ENCODE results near the gene DBF4. TPM values are rescaled to one million over a fixed set of nuclear protein-coding genes. Genes with fewer than 3 reads are reported as not detected.
"Not testable (repeated sequence)": the region's sequence is repeated elsewhere in the genome, so short reads cannot be mapped to it uniquely, and the experiment has no call there.

Gene DBF4, protein sequence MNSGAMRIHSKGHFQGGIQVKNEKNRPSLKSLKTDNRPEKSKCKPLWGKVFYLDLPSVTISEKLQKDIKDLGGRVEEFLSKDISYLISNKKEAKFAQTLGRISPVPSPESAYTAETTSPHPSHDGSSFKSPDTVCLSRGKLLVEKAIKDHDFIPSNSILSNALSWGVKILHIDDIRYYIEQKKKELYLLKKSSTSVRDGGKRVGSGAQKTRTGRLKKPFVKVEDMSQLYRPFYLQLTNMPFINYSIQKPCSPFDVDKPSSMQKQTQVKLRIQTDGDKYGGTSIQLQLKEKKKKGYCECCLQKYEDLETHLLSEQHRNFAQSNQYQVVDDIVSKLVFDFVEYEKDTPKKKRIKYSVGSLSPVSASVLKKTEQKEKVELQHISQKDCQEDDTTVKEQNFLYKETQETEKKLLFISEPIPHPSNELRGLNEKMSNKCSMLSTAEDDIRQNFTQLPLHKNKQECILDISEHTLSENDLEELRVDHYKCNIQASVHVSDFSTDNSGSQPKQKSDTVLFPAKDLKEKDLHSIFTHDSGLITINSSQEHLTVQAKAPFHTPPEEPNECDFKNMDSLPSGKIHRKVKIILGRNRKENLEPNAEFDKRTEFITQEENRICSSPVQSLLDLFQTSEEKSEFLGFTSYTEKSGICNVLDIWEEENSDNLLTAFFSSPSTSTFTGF
- total RNA-seq: 1.3 TPM
- long read RNA-seq, partial matches to known transcripts: 0 of 2 reads
- long read RNA-seq, other reads (novel, unspliced or antisense): 0 of 2 reads

DNA sequence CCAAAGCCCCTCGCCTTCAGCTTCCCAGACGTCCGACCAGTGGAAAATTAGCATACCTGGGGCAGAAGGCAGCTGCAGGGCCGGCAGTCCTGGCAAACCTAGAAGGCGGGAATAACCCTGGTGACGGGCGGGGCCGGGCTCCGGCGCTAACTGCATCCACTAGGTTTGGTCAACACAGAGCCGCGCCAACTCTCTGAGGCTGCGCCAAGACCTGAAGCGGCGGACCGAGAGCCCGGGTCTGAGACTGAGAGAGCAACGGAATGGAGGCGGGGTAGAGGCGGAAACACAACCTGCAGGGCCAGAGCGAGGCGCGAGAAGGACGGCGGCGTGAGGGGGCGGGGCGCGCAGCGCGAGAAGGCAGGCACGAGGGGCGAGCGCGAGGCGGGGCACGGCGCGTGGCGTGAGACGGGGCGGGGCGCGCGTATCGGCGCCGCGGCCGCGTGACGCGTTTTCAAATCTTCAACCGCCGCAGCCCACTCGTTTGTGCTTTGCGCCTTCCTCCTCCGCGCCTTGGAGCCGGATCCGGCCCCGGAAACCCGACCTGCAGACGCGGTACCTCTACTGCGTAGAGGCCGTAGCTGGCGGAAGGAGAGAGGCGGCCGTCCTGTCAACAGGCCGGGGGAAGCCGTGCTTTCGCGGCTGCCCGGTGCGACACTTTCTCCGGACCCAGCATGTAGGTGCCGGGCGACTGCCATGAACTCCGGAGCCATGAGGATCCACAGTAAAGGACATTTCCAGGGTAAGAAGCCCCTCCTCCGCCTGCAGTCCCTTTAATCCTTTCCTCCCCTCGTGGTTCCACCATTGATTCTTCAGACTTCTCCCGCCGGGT, at the start of gene DBF4, which contains the start of gene SLC25A40:
Gene DBF4, plus strand, starts transcription at position 454 of the 829 bp plus-strand sequence. Its CDS starts 240 bp downstream, at position 694.
Gene SLC25A40, minus strand, starts transcription at position 321 of the 829 bp plus-strand sequence. CDS start 17,633 bp downstream, outside the sequence.
- TF ChIP-seq, protein P1, sequence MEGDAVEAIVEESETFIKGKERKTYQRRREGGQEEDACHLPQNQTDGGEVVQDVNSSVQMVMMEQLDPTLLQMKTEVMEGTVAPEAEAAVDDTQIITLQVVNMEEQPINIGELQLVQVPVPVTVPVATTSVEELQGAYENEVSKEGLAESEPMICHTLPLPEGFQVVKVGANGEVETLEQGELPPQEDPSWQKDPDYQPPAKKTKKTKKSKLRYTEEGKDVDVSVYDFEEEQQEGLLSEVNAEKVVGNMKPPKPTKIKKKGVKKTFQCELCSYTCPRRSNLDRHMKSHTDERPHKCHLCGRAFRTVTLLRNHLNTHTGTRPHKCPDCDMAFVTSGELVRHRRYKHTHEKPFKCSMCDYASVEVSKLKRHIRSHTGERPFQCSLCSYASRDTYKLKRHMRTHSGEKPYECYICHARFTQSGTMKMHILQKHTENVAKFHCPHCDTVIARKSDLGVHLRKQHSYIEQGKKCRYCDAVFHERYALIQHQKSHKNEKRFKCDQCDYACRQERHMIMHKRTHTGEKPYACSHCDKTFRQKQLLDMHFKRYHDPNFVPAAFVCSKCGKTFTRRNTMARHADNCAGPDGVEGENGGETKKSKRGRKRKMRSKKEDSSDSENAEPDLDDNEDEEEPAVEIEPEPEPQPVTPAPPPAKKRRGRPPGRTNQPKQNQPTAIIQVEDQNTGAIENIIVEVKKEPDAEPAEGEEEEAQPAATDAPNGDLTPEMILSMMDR (IDR thresholded peaks at IDR 0.05; ENCODE audit: borderline replicate concordance): peak; percentile 4
- Histone ChIP-seq H3K4me3 (peak within 1 kb of the TSS; percentile 88), H3K27ac (replicated peaks) (peak within 1 kb of the TSS; percentile 90), H3K4me1 (peaks cover 35% of the 10 kb centered on the region), H3K9me3 (replicated peaks) (peaks cover 18% of the 10 kb centered on the region), H3K36me3 (peaks cover 3% of the 10 kb centered on the region), H3K27me3 (ENCODE audit: low read depth) (no peaks in the 10 kb centered on the region)
- peak; percentile 97 for DNase-seq
- intact Hi-C loops (cut with micrococcal nuclease): no loop called here

DNA sequence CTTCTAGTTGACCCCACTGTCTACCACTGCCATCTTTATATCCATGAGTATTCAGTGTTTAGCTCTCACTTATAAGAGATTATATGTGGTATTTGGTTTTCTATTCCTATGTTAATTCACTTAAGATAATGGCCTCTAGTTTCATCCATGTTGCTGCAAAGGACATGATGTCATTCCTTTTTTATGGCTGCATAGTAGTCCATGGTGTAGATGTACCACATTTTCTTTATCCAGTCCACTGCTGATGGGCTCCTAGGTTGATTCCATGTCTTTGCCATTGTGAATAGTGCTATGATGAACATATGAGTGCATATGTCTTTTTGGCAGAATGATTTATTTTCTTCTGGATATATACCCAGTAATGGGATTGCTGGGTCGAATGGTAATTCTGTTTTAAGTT, 47.9 kb upstream of the DBF4 start:
- H3K27me3 ChIP-seq (ENCODE audit: low read depth); H3K4me3 ChIP-seq; DNase-seq; H3K4me1 ChIP-seq; H3K36me3 ChIP-seq; H3K27ac ChIP-seq (replicated peaks); intact Hi-C loops (cut with micrococcal nuclease): not testable (repeated sequence)
- H3K9me3 ChIP-seq (replicated peaks): peaks cover 26% of the 10 kb centered on the region

DNA sequence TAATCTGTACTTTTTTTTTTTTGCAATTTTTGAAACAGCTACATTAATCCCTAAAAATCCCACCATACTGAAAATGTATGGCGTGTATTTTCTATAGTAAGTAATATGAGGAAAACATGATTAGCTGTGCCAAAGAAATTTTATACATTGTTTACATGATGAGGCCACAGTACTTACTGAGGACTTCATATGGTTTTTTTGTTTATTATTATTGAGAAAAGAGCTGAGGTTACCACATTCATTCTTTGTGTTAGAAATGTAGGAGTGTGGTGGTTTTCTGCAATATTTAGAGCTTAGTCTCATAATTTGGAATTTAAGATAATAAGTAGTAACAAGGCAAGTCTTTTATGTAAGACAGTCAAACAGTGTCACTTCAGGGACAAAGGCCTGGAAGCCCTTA, 45.2 kb upstream of the DBF4 start:
- no peak overlapping the region for H3K4me3 ChIP-seq
- H3K4me1 ChIP-seq: no peaks in the 10 kb centered on the region
- TF ChIP-seq, protein P1 (IDR thresholded peaks at IDR 0.05; ENCODE audit: borderline replicate concordance): no peak
- intact Hi-C loops (cut with micrococcal nuclease): no loop called here
- no peaks in the 10 kb centered on the region for H3K27me3 ChIP-seq (ENCODE audit: low read depth)
- no peak for DNase-seq
- H3K36me3 ChIP-seq: peaks cover 14% of the 10 kb centered on the region
- H3K9me3 ChIP-seq (replicated peaks): peaks cover 8% of the 10 kb centered on the region
- no peak overlapping the region for H3K27ac ChIP-seq (replicated peaks)

DNA sequence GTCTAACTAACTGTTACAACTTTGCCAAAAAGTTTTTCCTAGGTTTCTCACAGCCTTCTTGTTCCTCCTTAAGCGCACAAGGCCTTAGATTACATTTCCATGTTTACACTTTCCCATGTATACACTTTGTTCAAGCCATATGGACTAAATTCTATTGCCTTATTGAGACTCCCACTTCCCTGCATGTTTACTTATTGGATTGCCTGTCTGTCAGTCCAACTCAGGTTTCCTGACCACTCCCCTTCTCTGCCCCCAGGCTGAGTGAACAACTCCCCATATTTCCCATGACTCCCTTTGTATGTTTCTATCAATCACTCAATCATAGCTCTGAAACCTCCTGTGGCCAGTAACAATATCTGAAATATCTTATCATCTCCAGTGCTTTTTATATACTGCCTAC, 43.2 kb upstream of the DBF4 start:
- Histone ChIP-seq H3K36me3 (peaks cover 15% of the 10 kb centered on the region), H3K9me3 (replicated peaks) (peaks cover 7% of the 10 kb centered on the region), H3K27me3 (ENCODE audit: low read depth) (no peaks in the 10 kb centered on the region), H3K4me1 (no peaks in the 10 kb centered on the region), H3K4me3 (no peak overlapping the region), H3K27ac (replicated peaks) (no peak overlapping the region)
- intact Hi-C loops (cut with micrococcal nuclease): no loop called here
- TF ChIP-seq, protein P1 (IDR thresholded peaks at IDR 0.05; ENCODE audit: borderline replicate concordance): no peak
- DNase-seq: no peak

DNA sequence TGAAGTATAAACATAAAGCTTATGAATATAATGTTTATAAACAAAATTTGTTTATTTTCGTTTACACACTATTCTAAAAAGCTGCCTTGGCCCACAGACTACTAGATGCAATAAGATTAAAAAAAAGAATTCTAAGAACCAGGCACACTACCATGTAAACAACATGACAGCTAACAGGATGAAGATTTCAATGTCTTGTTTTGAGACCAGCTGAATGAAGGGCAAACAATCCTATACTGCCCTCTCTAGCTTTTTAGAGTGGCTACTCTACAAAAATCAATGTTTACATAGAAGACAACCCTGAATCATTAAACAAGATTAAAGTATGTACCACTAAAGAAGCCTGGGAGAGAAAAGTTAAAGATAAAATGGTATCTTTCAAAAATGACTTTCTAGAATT, 38.7 kb upstream of the DBF4 start:
- Histone ChIP-seq H3K36me3 (peaks cover 17% of the 10 kb centered on the region), H3K27ac (replicated peaks) (no peak overlapping the region), H3K9me3 (replicated peaks) (no peaks in the 10 kb centered on the region), H3K27me3 (ENCODE audit: low read depth) (no peaks in the 10 kb centered on the region), H3K4me3 (no peak overlapping the region), H3K4me1 (no peaks in the 10 kb centered on the region)
- TF ChIP-seq, protein P1 (IDR thresholded peaks at IDR 0.05; ENCODE audit: borderline replicate concordance): peak; percentile 10
- no peak for DNase-seq
- intact Hi-C loops (cut with micrococcal nuclease): no loop called here
